Transverse colon (tissue), 4 donors: ENCODE measurements around the gene LYSMD1. TPM values are rescaled to one million over a fixed set of nuclear protein-coding genes. Genes with fewer than 3 reads are reported as not detected.
A peak's percentile ranks its signal among the peaks of the same experiment; 100 is the strongest.

Experiments used
- DNase-seq: peaks from one replicate; pipeline ENCODE4 v3.0.0-alpha.2; 2019
- H3K27ac ChIP-seq, 4 donors: fragments of 200-600 bp; sonication (generic); 2 replicates each; pipeline ENCODE4 v1.5.1; 2016 to 2018; ENCODE audit warnings: inconsistent platforms in 4 of 4
- H3K27me3 ChIP-seq: fragments of 200-600 bp; sonication (generic); 2 replicates; pipeline ENCODE4 v1.5.1; 2017; ENCODE audit warnings: inconsistent platforms
- H3K36me3 ChIP-seq, 4 donors: fragments of 200-600 bp; sonication (generic); 2 replicates each; pipeline ENCODE4 v1.5.1; 2017 to 2019; ENCODE audit warnings: inconsistent platforms in 4 of 4
- H3K4me1 ChIP-seq, 4 donors: fragments of 200-600 bp; sonication (generic); 2 replicates each; pipeline ENCODE4 v1.5.1; 2017 to 2020; ENCODE audit warnings: inconsistent platforms in 4 of 4
- H3K4me3 ChIP-seq, 4 donors: fragments of 200-600 bp; sonication (generic); 1 replicate in 1 of 4; 2 replicates in 3 of 4; pipeline versions ENCODE4 v1.5.1 to v1.6.1; 2017 to 2019; ENCODE audit warnings: inconsistent platforms in 4 of 4
- H3K9me3 ChIP-seq, 2 donors: fragments of 200-600 bp; sonication (generic); 2 replicates each; pipeline ENCODE4 v1.5.1; 2017 to 2019; ENCODE audit warnings: inconsistent platforms in 2 of 2
- EP300 ChIP-seq: sonication (generic); formaldehyde crosslinking; IDR thresholded peaks from one replicate; pipeline ENCODE4 v1.6.1; 2017; ENCODE audit warnings: antibody characterized with exemption, low read depth
- POLR2A ChIP-seq: fragments of 450-650 bp; IDR thresholded peaks from one replicate; pipeline ENCODE4 v1.6.1; 2016; ENCODE audit warnings: antibody characterized with exemption, mild to moderate bottlenecking, moderate library complexity
- POLR2AphosphoS5 ChIP-seq, 3 donors: sonication (generic); formaldehyde crosslinking; IDR thresholded peaks; one replicate each; pipeline ENCODE4 v1.6.1; 2016; ENCODE audit warnings: antibody characterized with exemption in 3 of 3
- WGBS, 2 donors: methylation state at CpG; one replicate each; pipeline ENCODE4 v1.1.5; 2018; ENCODE audit warnings: low coverage in 1 of 2; 5-methylcytosine and 5-hydroxymethylcytosine counted together
- in situ Hi-C, 4 donors: fragments of 200-750 bp; cut with MboI; loops; one replicate each; pipeline versions ENCODE4 v1.15.0 to v1.15.1; 2017; ENCODE audit warnings: low sequenced_read_pairs in 3 of 4, low pct_ligation_motif_present in 1 of 4, low pct_unique_long_range_greater_than_20kb in 1 of 4
- intact Hi-C: fragments of 100-400 bp; cut with DNase I; formaldehyde crosslinking; loops from one replicate; pipeline ENCODE4 v1.15.1; 2023; ENCODE audit warnings: low total_unique reads
- total RNA-seq, 4 donors: library from RNA; depleted of rRNA; stranded (reverse); fragments of >200 nt; gene quantifications; one replicate each; pipeline ENCODE4 v1.1.0, GENCODE V29; 2016
- TF ChIP-seq, protein P1 (sequence below), 5 experiments: fragments of 200-600 bp in 3 of 5; fragments of 450-650 bp in 2 of 5; sonication (generic) in 3 of 5; IDR thresholded peaks; 1 replicate in 2 of 5; 2 replicates in 3 of 5; pipeline ENCODE4 v1.5.1; 2016 to 2017; ENCODE audit warnings: antibody characterized with exemption in 5 of 5, inconsistent platforms in 3 of 5, mild to moderate bottlenecking in 2 of 5, moderate library complexity in 1 of 5

The LYSMD1 gene
- total RNA-seq, 4 donors from 2014 or later, result 1.4 to 15.7 (median 7.3) TPM

DNA sequence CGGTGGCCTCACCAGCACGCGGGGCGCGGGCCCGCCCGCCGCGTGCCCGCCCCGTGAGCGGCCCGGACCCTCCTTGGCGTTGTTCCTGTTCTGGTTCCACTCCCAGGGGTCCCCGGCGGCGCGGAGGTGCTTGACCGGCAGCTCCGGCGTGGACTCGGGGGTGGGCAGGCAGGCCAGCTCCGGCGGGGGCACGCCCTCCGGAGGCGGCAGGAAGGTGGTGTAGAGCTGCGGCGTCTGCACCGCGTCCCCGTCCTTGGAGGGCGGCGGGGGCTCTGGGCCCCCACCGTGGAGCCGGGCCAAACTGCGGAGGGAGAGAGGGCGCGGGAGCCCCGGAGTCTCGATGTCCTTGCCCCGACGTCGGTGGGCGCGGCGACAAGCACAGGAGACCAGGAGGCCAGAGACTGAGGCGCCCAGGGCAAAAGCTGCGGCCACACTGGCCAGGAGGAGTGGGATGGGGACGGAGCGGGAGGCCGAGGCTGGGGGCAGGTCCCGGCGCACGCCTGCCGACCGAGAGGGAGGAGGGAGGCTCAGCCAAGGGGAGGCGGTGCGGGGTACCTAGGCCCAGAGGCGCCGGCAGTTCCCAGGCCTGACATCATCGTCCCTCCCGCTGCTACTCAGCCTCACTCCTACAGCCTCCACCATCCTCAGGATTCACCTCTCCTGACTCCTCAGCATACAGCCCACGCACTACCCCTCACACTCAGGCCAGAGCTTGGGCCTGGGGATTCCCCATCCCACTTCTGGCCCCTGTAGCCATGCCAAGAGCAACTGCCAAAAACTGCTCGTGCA is 32.5 kb downstream of the LYSMD1 start:
- H3K9me3 ChIP-seq, result no peaks in the 10 kb centered on the region
- H3K27ac ChIP-seq, result no peak overlapping the region
- in situ Hi-C loops (no loop called here), intact Hi-C loops (no loop called here)
- no peaks in the 10 kb centered on the region for H3K36me3 ChIP-seq
- peak overlapping the region in 3 of 4 donors; percentile 19 to 54 (median 29) for H3K4me3 ChIP-seq
- TF ChIP-seq POLR2A (no peak), POLR2AphosphoS5 (IDR thresholded peaks at IDR 0.05) (no peak), EP300 (no peak)
- TF ChIP-seq, protein P1, sequence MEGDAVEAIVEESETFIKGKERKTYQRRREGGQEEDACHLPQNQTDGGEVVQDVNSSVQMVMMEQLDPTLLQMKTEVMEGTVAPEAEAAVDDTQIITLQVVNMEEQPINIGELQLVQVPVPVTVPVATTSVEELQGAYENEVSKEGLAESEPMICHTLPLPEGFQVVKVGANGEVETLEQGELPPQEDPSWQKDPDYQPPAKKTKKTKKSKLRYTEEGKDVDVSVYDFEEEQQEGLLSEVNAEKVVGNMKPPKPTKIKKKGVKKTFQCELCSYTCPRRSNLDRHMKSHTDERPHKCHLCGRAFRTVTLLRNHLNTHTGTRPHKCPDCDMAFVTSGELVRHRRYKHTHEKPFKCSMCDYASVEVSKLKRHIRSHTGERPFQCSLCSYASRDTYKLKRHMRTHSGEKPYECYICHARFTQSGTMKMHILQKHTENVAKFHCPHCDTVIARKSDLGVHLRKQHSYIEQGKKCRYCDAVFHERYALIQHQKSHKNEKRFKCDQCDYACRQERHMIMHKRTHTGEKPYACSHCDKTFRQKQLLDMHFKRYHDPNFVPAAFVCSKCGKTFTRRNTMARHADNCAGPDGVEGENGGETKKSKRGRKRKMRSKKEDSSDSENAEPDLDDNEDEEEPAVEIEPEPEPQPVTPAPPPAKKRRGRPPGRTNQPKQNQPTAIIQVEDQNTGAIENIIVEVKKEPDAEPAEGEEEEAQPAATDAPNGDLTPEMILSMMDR (IDR thresholded peaks at IDR 0.05), result no peak
- DNase-seq, result no peak
- peaks cover 0 to 22% (median 15%) of the 10 kb centered on the region in 4 donors for H3K4me1 ChIP-seq
- peaks cover 27% of the 10 kb centered on the region for H3K27me3 ChIP-seq
- WGBS, 2 donors, result 70% methylated on average over 59 of the region's 65 CpGs; no CpG with 5 or more reads in 1 of the 2 donors

DNA sequence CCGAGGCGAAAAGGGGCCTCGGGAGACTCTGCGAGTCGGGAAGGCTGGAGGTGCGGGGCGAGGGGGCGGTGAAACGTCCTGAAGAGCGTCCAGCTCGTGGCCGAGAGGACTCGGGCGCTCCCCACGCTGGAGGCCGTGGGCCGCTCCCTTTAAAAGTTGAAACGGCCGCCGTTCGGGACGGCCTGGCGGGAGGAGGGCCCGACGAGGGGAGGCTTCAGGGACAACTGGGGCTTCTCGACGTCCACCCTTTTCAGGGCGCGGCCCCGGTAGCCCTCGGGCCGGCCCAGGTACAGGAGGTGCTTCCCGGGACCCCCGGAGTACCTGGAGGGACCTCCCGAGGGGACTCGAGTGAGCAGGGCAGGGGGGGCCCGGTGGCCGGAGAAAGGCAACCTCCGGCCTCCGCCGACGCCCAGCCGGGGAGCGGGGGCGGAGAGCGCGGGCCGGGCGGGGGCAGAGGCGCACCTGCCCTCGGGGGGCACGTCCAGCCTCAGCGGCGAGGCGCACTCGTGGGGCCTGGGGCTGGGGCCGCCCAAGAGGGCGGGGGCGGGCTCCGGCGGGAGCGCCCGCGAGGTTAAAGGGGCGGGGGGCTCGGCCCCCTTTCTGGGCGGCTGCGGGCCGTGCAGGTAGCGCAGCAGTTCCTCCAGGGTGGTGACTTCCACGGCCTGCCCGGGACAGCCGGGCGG is 33.2 kb downstream of the LYSMD1 start:
- 43% methylated on average over 28 of the region's 74 CpGs; no CpG with 5 or more reads in 1 of the 2 donors for WGBS, 2 donors
- no peaks in the 10 kb centered on the region for H3K36me3 ChIP-seq
- no peaks in the 10 kb centered on the region for H3K9me3 ChIP-seq
- DNase-seq, result no peak
- TF ChIP-seq, protein P1 (IDR thresholded peaks at IDR 0.05), result no peak
- TF ChIP-seq POLR2A, result no peak
- TF ChIP-seq EP300, result no peak
- no peak for TF ChIP-seq POLR2AphosphoS5 (IDR thresholded peaks at IDR 0.05)
- in situ Hi-C loops (no loop called here), intact Hi-C loops (no loop called here)
- peaks cover 0 to 22% (median 15%) of the 10 kb centered on the region in 4 donors for H3K4me1 ChIP-seq
- H3K27me3 ChIP-seq, result peaks cover 27% of the 10 kb centered on the region
- H3K27ac ChIP-seq, result peak overlapping the region in 2 of 4 donors; percentile 43 to 65
- H3K4me3 ChIP-seq, result peak overlapping the region in 3 of 4 donors; percentile 19 to 54 (median 29)

GRCh38 chr1:151131701-151132334 is 33.9 kb downstream of the LYSMD1 start:
- WGBS, 2 donors, result 2 to 42% methylated on average over 9 to 39 of the region's 39 CpGs
- DNase-seq, result peak; percentile 26
- Histone ChIP-seq H3K4me3 (peak overlapping the region in 3 of 4 donors; percentile 19 to 54 (median 29)), H3K27ac (peak overlapping the region; percentile 27 to 65 (median 45)), H3K4me1 (peaks cover 0 to 22% (median 15%) of the 10 kb centered on the region in 4 donors), H3K9me3 (no peaks in the 10 kb centered on the region), H3K36me3 (no peaks in the 10 kb centered on the region), H3K27me3 (peaks cover 27% of the 10 kb centered on the region)
- TF ChIP-seq POLR2A, result no peak
- TF ChIP-seq, protein P1 (IDR thresholded peaks at IDR 0.05), result no peak
- TF ChIP-seq POLR2AphosphoS5 (IDR thresholded peaks at IDR 0.05), result no peak
- no peak for TF ChIP-seq EP300
- in situ Hi-C loops, result no loop called here
- intact Hi-C loops, result no loop called here
